H1 (cell line): ENCODE data around the gene SPATA13. TPM values are rescaled to one million over a fixed set of nuclear protein-coding genes. Genes with fewer than 3 reads are reported as not detected.

Experiments used
- CTCF ChIA-PET: fragments of 300-600 bp; sonication (Branson Sonifier 250); formaldehyde crosslinking; loops from one replicate; lab custom pipeline; 2021; ENCODE audit not compliant: partially characterized antibody; lab: Charles Lee
- POLR2A ChIA-PET: fragments of 300-600 bp; sonication (Branson Sonifier 250); formaldehyde crosslinking; loops from one replicate; lab custom pipeline; 2021; ENCODE audit warnings: inconsistent platforms; ENCODE audit not compliant: partially characterized antibody; lab: Charles Lee
- DNase-seq, 2 experiments: peaks; one replicate each; pipeline versions ENCODE4 v3.0.0 to v3.0.0-alpha.2; 2010 to 2022; ENCODE audit warnings: low spot score in 2 of 2, low read depth in 1 of 2, mixed read lengths in 1 of 2
- FAIRE-seq: peaks from 2 replicates; lab custom pipeline; 2011; peaks lifted over from hg19 to GRCh38; lab: Jason Lieb, UNC
- H2AFZ ChIP-seq: 2 replicates; pipeline ENCODE4 v1.8.1; 2012; ENCODE audit warnings: low read length, inconsistent platforms
- H2AK5ac ChIP-seq: 2 replicates; pipeline ENCODE4 v1.6.1; 2013; ENCODE audit warnings: low read depth, low read length
- H2BK120ac ChIP-seq: replicated peaks from 2 replicates; pipeline ENCODE3; 2013; ENCODE audit warnings: low read depth, low read length, inconsistent platforms
- H2BK12ac ChIP-seq: 2 replicates; pipeline ENCODE4 v1.6.1; 2013; ENCODE audit warnings: low read depth, low read length
- H2BK15ac ChIP-seq: 2 replicates; pipeline ENCODE4 v1.6.1; 2013; ENCODE audit warnings: low read length
- H2BK20ac ChIP-seq: 2 replicates; pipeline ENCODE4 v1.6.1; 2013; ENCODE audit warnings: low read length
- H2BK5ac ChIP-seq: 2 replicates; pipeline ENCODE4 v1.6.1; 2013; ENCODE audit warnings: low read depth, low read length
- H3K14ac ChIP-seq: 2 replicates; pipeline ENCODE4 v1.6.1; 2013; ENCODE audit warnings: inconsistent platforms; ENCODE audit not compliant: insufficient read length
- H3K18ac ChIP-seq: 2 replicates; pipeline ENCODE4 v1.6.1; 2013; ENCODE audit warnings: low read length; ENCODE audit errors: extremely low read depth
- H3K23ac ChIP-seq: 2 replicates; pipeline ENCODE4 v1.6.1; 2013; ENCODE audit warnings: inconsistent platforms; ENCODE audit not compliant: insufficient read length
- H3K23me2 ChIP-seq: 2 replicates; pipeline ENCODE4 v1.6.1; 2013; ENCODE audit warnings: low read depth, low read length
- H3K27ac ChIP-seq: 2 replicates; pipeline ENCODE4 v1.6.1; 2011; ENCODE audit warnings: low read depth, low read length, inconsistent platforms
- H3K27me3 ChIP-seq, 4 experiments: replicated peaks in 1 of 4; 1 replicate in 1 of 4; 2 replicates in 3 of 4; pipeline versions ENCODE4 v1.6.1 to v1.8.1; 2011 to 2013; ENCODE audit warnings: low read length in 3 of 4, mild to moderate bottlenecking in 3 of 4, inconsistent platforms in 2 of 4, mixed read lengths in 2 of 4, moderate library complexity in 1 of 4; ENCODE audit not compliant: control insufficient read depth in 3 of 4, insufficient read depth in 3 of 4; ENCODE audit errors: extremely low read depth in 1 of 4
- H3K36me3 ChIP-seq, 4 experiments: 2 replicates each; pipeline versions ENCODE4 v1.6.1 to v1.8.1; 2011 to 2013; ENCODE audit warnings: mild to moderate bottlenecking in 4 of 4, low read length in 3 of 4, moderate library complexity in 2 of 4, control low read depth in 1 of 4, inconsistent platforms in 1 of 4; ENCODE audit not compliant: insufficient read depth in 4 of 4, control insufficient read depth in 2 of 4
- H3K4ac ChIP-seq: replicated peaks from 2 replicates; pipeline ENCODE3; 2013; ENCODE audit warnings: low read length, low read depth, mixed read lengths, inconsistent platforms; ENCODE audit not compliant: insufficient read length
- H3K4me1 ChIP-seq, 4 experiments: replicated peaks in 1 of 4; 1 replicate in 1 of 4; 2 replicates in 3 of 4; pipeline versions ENCODE4 v1.6.1 to v1.8.1; 2011 to 2013; ENCODE audit warnings: low read length in 3 of 4, inconsistent platforms in 2 of 4, mixed read lengths in 1 of 4; ENCODE audit not compliant: insufficient read depth in 4 of 4, control insufficient read depth in 3 of 4
- H3K4me2 ChIP-seq, 2 experiments: 2 replicates each; pipeline versions ENCODE4 v1.6.1 to v1.8.1; 2011 to 2013; ENCODE audit warnings: low read depth in 2 of 2, low read length in 2 of 2, control low read depth in 1 of 2, inconsistent platforms in 1 of 2, mild to moderate bottlenecking in 1 of 2; ENCODE audit not compliant: insufficient read depth in 1 of 2
- H3K4me3 ChIP-seq, 4 experiments: fragments of 200-600, 300-600 bp in 1 of 4; sonication (generic), shearing (Covaris generic), sonication (Bioruptor Twin) in 1 of 4; 2 replicates each; pipeline versions ENCODE4 v1.5.1 to v1.8.1; 2011 to 2016; ENCODE audit warnings: low read length in 4 of 4, low read depth in 3 of 4, control low read depth in 2 of 4, inconsistent platforms in 2 of 4, mild to moderate bottlenecking in 2 of 4, mixed read lengths in 1 of 4, moderate library complexity in 1 of 4; ENCODE audit not compliant: insufficient read depth in 2 of 4; ENCODE audit errors: extremely low read depth in 1 of 4
- H3K56ac ChIP-seq: replicated peaks from 2 replicates; pipeline ENCODE3; 2013; ENCODE audit warnings: low read depth, mild to moderate bottlenecking, mixed read lengths, low read length, inconsistent platforms; ENCODE audit not compliant: insufficient read length
- H3K79me1 ChIP-seq: 2 replicates; pipeline ENCODE4 v1.6.1; 2013; ENCODE audit warnings: low read depth, low read length, control low read depth
- H3K79me2 ChIP-seq, 2 experiments: 2 replicates each; pipeline versions ENCODE4 v1.6.1 to v1.8.1; 2012 to 2013; ENCODE audit warnings: low read length in 2 of 2, mild to moderate bottlenecking in 2 of 2, inconsistent platforms in 1 of 2; ENCODE audit not compliant: insufficient read depth in 2 of 2, control insufficient read depth in 1 of 2
- H3K9ac ChIP-seq, 4 experiments: replicated peaks in 1 of 4; 1 replicate in 1 of 4; 2 replicates in 3 of 4; pipeline versions ENCODE4 v1.6.1 to v1.8.1; 2011 to 2013; ENCODE audit warnings: low read depth in 3 of 4, low read length in 3 of 4, control low read depth in 2 of 4, mild to moderate bottlenecking in 2 of 4, moderate library complexity in 2 of 4, inconsistent platforms in 1 of 4; ENCODE audit errors: extremely low read depth in 1 of 4
- H3K9me3 ChIP-seq, 2 experiments: 2 replicates each; pipeline versions ENCODE4 v1.6.1 to v1.8.1; 2012 to 2013; ENCODE audit warnings: mild to moderate bottlenecking in 2 of 2, moderate library complexity in 2 of 2, control low read depth in 1 of 2, inconsistent platforms in 1 of 2, low read depth in 1 of 2, low read length in 1 of 2, mixed read lengths in 1 of 2; ENCODE audit not compliant: insufficient read depth in 2 of 2
- H4K20me1 ChIP-seq, 2 experiments: replicated peaks in 1 of 2; 2 replicates each; pipeline versions ENCODE3 to v1.8.1; 2011 to 2013; ENCODE audit warnings: inconsistent platforms in 2 of 2, low read length in 2 of 2, mild to moderate bottlenecking in 1 of 2; ENCODE audit not compliant: insufficient read depth in 2 of 2, control insufficient read depth in 1 of 2
- H4K5ac ChIP-seq: 2 replicates; pipeline ENCODE4 v1.6.1; 2013; ENCODE audit warnings: low read length, low read depth, mixed read lengths, inconsistent platforms; ENCODE audit not compliant: insufficient read length
- H4K8ac ChIP-seq: 2 replicates; pipeline ENCODE4 v1.8.0; 2013; ENCODE audit warnings: mild to moderate bottlenecking, moderate library complexity, low read length, inconsistent platforms; ENCODE audit not compliant: insufficient read depth; ENCODE audit errors: extremely low read depth
- H4K91ac ChIP-seq: replicated peaks from 2 replicates; pipeline ENCODE3; 2013; ENCODE audit warnings: low read length, mixed read lengths, inconsistent platforms; ENCODE audit not compliant: insufficient read length
- BRCA1 ChIP-seq: IDR thresholded peaks from 2 replicates; pipeline ENCODE4 v1.6.1; 2012; ENCODE audit warnings: low read depth, low read length, improper control_type of control experiment
- MAFK ChIP-seq: IDR thresholded peaks from 2 replicates; pipeline ENCODE4 v1.6.1; 2012; ENCODE audit warnings: low read depth, mild to moderate bottlenecking, improper control_type of control experiment, low read length
- SIN3A ChIP-seq, 2 experiments: IDR thresholded peaks in 1 of 2; conservative IDR thresholded peaks in 1 of 2; 2 replicates each; pipeline ENCODE4 v1.6.1; 2011 to 2012; ENCODE audit warnings: low read length in 2 of 2, improper control_type of control experiment in 1 of 2, low read depth in 1 of 2, mild to moderate bottlenecking in 1 of 2
- WGBS, 2 experiments: shearing (Covaris generic) in 1 of 2; methylation state at CpG; one replicate each; pipeline versions ENCODE4 v1.1.6 to v1.1.7; 2013 to 2015; ENCODE audit warnings: low lambda C conversion rate in 2 of 2, mixed read lengths in 2 of 2, inconsistent platforms in 1 of 2, low coverage in 1 of 2, missing lambda C conversion rate in 1 of 2; ENCODE audit not compliant: insufficient replicate concordance in 2 of 2, insufficient coverage in 1 of 2, insufficient read length in 1 of 2; ENCODE audit errors: extremely low coverage in 1 of 2, missing lambda C conversion rate in 1 of 2; 5-methylcytosine and 5-hydroxymethylcytosine counted together
- polyA plus RNA-seq, 7 experiments: library from polyadenylated mRNA; depleted of rRNA in 3 of 7; stranded (reverse) in 5 of 7; unstranded in 2 of 7; fragments of >200 nt in 5 of 7; fragments of 200-250 nt in 2 of 7; gene quantifications; 1 replicate in 5 of 7; 2 replicates in 1 of 7; 4 replicates in 1 of 7; pipeline versions ENCODE4 v1.2.1 to v1.2.3, GENCODE V29; 2011 to 2013; ENCODE audit warnings: missing spikeins in 2 of 7, mixed read lengths in 2 of 7
- total RNA-seq: library from RNA; stranded (reverse); fragmentation: NEBNext Ultra II Directional; extraction: Animal tissue kit (Norgen Biotek cat#: 25700); gene quantifications from 2 replicates; pipeline ENCODE4 v1.2.1, GENCODE V29; 2021

The SPATA13 gene
- total and polyA plus RNA-seq, 2 of the 8 experiments (the other 6 are each of a cell fraction or from before 2014, with no cell fraction given): 12.6 to 30.9 TPM

GRCh38 chr13:24348385-24348784 is 187.9 kb downstream of the SPATA13 start:
- Histone ChIP-seq H3K4me3 (no peak overlapping the region), H2AK5ac (no peak overlapping the region), H4K91ac (no peak overlapping the region), H2BK120ac (no peak overlapping the region), H4K5ac (no peak overlapping the region), H3K27me3 (no peaks in the 10 kb centered on the region), H3K9ac (no peak overlapping the region), H4K8ac (no peak overlapping the region), H3K14ac (no peak overlapping the region), H3K23ac (no peak overlapping the region), H3K36me3 (no peaks in the 10 kb centered on the region), H3K79me2 (no peaks in the 10 kb centered on the region), H4K20me1 (no peaks in the 10 kb centered on the region), H3K4me2 (no peak overlapping the region), H2AFZ (no peak overlapping the region), H3K4me1 (no peaks in the 10 kb centered on the region), H3K56ac (no peak overlapping the region), H3K4ac (no peak overlapping the region), H3K18ac (no peak overlapping the region), H3K79me1 (no peaks in the 10 kb centered on the region), H2BK12ac (no peak overlapping the region), H2BK15ac (no peak overlapping the region), H2BK5ac (no peak overlapping the region), H3K27ac (no peak overlapping the region), H2BK20ac (no peak overlapping the region), H3K9me3 (no peaks in the 10 kb centered on the region), H3K23me2 (no peaks in the 10 kb centered on the region)
- 81% methylated on average over 5 of the region's 5 CpGs; no CpG with 5 or more reads in 1 of the 2 experiments for WGBS, 2 experiments
- no peak for DNase-seq
- no peak for FAIRE-seq
- TF ChIP-seq BRCA1: no peak
- no peak for TF ChIP-seq MAFK
- TF ChIP-seq SIN3A (conservative IDR thresholded peaks at IDR 0.05 in 1 of 2, IDR thresholded peaks at IDR 0.05 in 1 of 2; ENCODE audit: low read depth in 1 of 2, low read length in 2 of 2): no peak
- CTCF ChIA-PET: no interaction called here
- POLR2A ChIA-PET: no interaction called here
